Fibroblast of peridontal ligament (primary cell): ENCODE results near the gene OAF.
A peak's percentile ranks its signal among the peaks of the same experiment; 100 is the strongest.

Experiments used
- DNase-seq: peaks from one replicate; pipeline ENCODE4 v3.0.0-alpha.2; 2010; ENCODE audit errors: extremely low read depth

Gene OAF

DNA sequence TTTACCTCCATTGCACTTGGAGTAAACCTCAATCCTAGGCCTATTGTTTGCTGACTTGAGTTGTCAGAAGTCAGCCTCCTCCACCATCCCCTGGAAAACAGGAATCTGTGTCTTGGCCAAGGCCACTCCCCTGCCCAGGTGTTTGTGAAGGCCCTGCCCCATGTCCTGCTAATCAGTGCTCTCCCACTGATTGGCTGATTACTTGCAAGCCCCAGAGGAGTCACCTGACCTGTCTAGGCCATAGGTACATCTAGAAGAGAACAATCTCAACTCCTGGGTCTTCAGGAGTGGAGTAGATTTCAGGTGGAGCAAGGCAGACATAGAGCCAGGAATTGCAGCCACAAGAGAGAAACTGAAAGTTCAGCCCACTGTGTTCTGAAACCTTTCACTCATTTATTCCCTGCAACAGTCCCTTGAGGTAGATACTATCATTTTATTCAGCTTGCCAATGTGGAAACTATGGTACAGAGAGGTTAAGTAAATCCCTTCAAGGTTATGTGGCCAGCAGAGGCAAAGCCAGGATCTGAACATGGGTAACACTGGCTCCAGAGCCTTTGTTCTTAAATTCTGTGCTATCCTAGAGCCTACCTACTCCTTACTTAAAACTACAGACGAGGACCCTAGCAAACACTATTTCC, 10.4 kb downstream of the OAF start:
- DNase-seq, result no peak

DNA sequence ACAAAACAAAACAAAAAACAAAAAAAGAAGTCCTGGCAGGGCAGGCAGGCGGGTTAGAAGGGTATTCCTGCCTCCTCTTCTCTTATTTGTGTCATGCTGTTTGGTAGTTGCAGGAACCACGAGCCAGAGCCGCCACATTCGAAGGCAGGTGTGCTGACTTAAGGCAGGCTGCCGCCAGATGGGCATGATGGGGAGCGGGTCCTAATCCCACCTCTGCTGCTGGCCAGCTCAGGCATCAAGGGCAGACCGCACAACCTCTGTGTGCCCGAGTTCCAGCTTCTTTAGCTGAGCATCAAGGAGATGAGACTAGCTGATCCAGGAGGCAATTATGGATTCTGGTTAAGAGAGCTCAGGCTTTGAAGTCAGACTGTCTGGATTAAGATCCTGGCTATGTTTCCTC, 12.1 kb downstream of the OAF start:
- no peak for DNase-seq

DNA sequence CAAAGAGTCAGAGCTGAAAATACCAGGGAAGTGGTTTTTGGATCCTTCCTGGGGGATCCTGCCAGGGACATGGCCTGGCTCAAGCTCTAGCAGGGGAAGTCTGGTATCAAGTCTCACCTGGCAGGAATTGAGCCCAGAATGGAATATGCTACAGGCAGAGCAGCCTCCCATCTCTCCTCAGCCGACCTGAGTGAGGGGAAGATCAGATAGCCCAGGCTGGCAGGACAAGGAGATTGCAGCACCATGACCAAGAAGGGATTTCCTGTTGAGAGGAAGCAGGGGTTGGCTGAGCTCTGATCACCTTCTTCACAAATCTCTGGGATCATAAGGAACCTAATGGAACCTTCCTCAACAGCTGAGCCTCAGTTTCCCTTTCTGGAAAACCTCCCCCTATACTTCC, 13.0 kb downstream of the OAF start:
- no peak for DNase-seq

DNA sequence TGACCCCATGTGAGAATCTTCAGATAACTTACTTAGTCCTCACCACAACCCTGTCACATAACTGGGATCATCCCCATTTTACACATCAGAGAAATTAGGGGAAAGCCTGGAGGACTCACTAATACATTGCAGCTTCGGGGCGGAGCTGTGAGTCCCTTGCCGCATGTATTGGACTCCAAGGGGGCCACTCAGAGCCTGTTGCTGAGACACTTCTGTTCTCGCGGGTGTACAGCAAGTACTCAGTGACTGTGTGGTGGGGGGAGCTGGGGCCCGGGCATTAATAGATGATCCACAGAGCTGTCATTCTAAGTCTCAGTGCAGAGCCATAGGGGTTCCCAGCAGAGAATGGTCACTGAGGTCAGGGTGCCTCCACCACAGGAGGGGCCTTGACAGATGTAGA, 13.5 kb downstream of the OAF start:
- DNase-seq, result no peak

DNA sequence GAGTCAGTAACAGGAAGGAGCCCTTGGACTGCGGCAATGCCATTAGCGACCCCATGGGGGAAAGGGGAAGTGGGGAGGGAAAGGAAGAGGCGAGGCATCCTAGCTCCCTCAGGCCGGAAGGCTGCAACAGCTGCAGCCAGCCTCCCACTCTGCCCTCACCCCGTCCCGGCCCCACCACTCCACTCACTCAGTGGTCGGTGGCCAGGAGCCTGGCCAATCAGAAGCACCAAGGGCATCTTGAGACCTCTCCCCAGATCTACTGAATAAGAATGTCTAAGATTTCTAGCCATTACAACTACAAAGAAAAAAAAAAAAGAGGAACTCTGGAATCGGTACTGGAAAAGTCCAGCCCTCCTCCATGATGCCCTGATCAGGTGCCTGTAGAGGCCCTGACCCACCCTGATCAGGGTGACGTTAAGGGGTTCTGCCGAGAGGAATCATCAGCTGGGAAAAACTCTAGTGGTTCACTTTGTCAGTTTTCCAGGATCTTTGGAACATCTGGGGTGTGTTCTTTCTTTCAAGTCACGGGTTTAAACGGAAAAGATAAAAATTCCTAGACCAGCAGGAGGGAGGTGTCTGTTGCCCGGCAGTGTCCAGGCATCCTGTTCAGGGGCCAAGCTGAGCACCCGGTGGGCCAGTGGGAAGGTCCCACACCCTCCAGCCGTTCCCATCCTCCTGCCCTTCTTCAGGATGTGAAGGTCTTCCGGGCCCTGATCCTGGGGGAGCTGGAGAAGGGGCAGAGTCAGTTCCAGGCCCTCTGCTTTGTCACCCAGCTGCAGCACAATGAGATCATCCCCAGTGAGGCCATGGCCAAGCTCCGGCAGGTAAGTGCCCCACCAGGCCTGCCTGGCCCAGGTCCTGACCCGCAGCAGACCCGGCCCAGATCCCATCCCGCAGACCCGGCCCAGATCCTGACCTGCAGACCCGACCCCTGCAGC, 14.4 kb downstream of the OAF start:
- DNase-seq, result no peak

DNA sequence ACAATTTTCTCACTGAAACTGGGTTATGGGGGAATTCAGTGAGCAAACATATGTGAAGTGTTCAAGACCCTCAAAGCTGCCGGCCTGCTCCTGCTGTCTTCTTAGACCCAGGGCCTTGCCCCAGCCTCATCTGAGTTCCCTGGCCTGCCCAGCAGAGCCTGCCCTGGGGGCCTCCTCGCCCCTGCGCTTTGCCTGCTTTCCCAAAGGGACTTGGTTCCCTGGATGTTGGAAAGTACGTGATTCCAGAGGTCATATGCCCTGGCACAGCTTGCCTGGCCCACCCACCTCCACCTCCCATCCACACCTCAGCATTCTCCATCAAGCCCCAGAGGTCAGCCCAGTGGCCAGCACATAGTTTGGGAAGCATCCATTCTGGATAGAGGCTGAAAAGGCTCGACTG, 15.4 kb downstream of the OAF start:
- DNase-seq, result no peak

DNA sequence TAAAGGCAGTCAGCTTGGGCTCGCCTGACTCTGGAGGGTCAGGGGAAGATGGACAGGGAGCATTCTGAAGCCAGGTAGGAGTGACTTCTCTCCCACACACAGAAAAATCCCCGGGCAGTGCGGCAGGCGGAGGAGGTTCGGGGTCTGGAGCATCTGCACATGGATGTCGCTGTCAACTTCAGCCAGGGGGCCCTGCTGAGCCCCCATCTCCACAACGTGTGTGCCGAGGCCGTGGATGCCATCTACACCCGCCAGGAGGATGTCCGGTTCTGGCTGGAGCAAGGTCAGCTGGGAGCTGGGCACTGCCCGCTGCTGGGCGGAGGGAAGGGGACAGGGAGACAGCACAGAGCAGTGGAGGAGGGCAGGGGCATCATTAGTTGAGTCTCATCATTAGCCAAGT, 15.9 kb downstream of the OAF start:
- no peak for DNase-seq

DNA sequence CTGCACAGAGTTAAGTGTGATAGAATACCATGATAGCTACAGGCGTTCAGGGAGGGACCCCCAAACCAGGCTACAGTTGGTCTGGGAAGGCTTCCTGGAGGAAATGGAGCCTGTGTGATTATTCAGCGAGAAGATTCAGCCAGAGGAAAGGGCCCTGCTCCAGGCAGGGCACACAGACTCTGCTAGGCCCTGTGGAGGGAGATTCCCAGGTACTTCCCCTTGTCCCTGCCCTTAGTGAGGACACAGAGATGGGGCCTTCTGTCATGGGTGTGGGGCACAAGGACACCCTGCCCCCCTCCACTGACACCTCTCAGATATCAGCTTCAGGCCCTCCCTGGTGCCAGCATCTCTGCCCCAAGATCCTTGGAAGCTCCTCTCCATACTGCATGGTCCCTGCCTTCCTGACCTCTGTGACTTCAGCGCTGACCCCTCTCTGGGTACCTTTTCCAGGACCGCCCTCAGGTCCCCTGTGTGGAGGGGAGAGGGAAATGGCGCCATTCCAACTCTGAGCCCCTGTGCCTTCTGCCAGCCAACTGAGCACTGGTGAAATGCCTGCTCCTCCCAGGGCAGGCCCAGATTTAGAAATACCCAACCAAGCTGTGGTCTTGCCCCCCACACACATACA, 16.5 kb downstream of the OAF start:
- no peak for DNase-seq

DNA sequence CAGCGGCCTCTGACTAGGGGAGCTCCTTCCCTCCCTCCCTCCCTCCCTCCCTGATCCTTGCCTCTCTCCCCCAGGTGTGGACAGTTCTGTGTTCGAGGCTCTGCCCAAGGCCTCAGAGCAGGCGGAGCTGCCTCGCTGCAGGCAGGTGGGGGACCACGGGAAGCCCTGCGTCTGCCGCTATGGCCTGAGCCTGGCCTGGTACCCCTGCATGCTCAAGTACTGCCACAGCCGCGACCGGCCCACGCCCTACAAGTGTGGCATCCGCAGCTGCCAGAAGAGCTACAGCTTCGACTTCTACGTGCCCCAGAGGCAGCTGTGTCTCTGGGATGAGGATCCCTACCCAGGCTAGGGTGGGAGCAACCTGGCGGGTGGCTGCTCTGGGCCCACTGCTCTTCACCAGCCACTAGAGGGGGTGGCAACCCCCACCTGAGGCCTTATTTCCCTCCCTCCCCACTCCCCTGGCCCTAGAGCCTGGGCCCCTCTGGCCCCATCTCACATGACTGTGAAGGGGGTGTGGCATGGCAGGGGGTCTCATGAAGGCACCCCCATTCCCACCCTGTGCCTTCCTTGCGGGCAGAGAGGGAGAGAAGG, 18.1 kb downstream of the OAF start:
- no peak for DNase-seq

DNA sequence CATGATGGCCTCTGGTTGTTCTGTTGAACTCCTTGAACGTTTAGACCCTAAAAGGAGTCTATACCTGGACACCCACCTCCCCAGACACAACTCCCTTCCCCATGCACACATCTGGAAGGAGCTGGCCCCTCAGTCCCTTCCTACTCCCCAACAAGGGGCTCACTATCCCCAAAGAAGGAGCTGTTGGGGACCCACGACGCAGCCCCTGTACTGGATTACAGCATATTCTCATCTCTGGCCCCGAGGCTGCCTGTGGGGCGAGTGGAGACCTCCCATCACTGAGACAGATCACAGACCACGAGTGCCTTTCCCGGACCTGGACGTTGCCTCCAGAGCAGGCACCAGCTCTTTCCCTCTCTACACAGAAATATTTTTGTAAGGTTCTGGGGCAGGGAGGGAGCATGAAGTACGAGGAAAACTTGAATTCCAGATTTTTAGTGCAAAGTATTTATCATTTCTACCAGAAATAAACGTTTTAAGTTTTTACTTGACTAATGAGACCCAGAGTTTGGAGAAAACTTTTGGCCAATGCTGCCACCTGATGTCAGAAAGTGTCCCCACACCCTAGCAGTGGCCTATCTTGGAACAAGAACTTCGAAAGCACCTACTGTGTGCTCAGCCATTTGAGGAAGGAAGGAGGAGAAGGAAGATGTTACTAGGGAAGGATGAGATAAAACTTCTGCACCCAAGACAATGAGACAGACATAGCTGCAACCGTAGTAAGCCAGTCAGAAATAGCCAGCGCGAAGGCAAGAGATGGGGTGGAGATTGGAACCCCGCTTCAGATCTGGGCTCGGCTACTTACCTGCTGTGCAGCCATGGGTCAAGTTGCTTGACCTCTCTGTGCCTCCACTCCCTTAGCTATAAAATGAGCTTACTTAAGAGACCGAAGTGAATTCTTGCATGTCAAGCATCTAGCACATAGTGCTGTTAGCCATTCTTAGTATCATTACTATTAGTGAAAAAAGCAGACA, 18.9 kb downstream of the OAF start:
- peak; percentile 54 for DNase-seq

DNA sequence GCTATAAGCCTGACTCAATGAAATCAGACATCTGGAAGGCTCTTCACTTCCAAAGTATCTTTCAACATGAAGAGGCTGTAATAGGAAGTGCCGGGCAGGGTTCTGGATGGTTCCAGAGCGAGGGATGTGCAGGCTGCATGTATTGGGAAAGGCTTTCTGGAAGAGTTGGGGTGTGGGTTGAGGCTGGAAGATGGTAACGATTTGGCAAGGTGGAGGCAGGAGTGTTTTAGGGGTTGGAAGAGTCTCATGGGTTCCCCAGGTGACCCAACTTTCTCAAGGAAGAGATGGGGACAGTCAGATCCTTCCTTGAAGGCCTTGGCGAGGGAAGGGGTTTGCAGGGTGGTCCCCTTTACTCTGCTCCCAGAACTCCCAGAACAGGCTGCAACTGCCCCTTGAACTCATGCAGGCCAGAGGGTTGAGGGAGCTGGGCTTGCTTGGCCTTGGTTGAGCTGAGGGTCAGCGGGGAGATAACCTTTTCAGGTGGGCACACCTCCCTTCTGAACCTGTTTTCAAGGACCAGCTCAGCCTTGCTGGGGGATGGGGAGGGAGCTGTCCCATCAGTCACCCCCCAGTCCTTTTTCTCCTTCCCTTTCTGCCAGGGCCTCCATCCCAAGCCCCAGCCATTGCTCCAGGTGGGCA, 19.7 kb downstream of the OAF start:
- no peak for DNase-seq

DNA sequence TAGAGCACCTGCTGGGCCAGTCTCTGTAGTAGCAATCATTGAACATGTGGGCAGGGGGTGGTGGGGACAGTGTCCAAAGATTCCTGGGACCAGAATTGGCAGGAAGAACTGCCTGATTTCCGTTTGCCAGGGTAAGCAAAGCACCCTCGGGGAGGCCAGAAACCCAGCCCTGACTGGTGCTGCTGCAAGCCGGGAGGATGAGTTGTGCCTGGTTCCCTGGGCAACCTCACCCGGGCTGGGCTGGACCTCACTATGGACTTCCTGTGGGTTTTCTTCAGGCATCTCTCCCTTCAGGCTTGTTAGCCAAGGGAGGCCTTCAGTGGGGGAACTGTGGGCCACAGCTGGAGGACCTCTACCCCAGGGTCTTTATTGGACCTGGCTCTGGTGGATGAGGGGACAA, 21.1 kb downstream of the OAF start:
- no peak for DNase-seq

DNA sequence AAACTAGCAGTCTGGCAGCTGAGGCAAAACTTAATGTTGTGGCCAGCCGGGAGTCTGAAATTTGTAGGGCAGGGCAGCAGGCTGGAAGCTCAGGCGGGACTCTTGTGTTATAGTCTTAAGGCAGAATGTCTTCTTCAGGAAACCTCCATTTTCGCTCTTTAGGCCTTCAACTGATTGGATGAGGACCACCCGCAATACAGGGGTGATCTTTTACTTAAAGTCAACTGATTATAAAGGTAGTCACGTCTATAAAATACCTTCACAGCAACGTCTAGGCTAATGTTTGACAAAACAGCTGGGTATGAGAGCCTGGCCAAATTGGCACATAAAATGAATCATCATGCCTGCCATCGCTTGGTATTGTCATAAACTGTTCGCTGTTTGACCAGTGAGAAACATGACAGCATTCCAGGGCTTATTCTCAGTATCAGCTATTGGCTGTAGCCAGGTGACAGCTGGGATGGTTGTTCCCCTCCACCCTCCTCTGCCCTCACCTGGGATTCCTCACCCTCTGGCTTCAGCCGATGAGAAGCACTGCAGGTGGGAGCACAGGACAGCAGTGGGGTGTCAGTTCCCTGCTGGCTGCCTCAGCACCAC, 22.5 kb downstream of the OAF start:
- DNase-seq, result no peak

DNA sequence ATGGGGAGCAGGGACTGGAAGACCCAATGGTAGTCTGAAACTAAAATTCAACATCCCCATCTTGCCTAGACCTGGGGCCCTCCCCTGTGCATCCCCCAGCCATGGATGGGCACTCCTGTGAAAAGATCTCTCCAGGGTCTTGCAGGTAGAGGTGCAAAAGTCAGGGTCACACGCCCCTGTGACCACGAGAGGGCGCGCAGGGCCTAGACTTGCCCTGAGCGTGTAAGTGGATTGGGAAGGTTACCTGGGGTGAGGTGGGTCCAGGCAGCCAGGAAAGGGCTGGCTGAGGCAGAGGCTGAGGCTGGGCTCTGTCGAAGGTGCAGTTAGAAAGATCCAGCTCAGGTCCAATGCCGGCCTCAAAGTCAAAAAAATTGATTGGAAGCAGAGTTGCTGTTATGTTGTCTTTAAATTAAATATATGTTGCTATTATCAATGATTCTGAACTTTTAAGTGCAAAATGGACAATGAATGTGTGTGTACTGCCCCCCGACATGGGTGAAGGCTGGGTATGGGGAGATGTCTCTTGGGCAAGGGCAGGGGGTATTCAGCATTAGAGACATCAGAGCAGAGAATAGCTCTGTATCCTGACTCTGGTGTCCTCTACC, 24.3 kb downstream of the OAF start:
- peak; percentile 31 for DNase-seq

DNA sequence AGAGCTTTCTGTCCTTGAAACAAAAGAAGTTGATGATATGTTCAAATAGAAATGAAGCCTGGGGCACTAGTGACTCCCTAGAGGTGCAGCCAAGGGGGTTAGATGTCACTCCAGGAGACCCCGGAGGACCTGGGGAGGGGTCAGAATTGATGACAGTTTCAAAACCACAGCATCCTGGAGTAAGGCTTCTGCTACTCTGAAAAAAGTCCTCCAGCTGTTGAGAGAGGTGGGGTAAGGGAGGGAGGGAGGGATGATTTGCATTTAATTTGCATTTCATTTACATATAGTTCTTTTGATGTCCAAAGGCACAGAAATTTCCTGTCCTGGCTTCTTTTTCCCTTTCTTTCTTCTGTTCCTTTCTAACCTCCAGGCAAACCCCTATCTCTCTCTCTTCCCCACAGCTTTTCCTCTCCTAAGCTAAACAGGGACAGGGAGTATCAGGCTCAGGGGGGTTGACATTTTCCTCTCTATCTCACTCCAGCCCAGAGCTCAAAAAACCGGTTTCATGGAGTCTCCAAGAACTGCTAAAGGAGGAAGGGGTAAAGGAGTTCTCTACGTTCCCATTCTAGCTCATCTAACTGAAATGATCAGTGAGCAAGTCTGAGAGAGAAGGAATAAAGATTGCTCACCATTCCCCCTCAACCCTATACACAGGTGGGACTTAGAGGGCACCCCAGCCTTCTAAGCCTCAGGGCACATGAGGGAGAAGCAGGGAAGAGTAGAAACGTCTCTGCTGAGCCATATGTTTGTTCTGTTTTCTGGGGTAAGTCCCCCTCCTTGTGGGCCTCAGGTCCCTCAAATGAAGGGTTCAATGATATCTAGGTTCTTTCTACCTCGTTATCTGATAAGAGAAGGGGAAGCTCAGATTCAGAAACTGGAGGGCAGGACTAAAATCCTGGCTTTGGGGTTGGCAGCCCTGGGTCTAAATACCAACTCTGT, 25.6 kb downstream of the OAF start:
- no peak for DNase-seq

DNA sequence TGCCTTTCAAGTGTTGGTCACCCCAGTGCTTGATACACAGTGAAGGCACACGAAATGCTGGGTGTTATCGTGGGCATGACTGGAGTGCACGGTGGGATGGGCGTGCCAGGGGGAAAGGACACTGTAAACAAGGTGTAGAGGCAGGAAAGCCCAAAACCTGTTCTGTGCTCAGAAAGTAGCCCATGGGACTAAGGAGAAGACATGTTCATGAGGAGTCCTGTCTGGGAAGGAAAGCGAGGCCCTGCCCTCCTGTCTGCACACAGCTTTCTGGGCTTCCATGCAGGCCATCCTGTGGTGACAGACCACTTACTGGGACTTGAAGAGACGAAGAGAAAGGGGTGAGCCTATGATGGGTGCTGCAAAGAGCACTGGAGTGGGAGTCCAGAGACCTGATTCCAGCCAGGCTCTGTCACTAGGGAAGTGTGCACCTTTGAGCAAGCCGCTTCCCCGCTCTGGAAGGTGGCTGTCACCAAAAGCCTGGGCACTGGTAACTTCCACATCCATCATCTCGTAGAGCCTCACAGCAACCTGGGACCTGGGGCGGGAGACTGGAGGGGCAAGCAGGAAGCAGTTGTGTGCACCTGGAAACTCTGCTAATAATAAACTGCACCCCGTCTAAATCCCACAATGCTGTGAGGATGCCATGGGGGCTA, 28.3 kb downstream of the OAF start:
- no peak for DNase-seq

DNA sequence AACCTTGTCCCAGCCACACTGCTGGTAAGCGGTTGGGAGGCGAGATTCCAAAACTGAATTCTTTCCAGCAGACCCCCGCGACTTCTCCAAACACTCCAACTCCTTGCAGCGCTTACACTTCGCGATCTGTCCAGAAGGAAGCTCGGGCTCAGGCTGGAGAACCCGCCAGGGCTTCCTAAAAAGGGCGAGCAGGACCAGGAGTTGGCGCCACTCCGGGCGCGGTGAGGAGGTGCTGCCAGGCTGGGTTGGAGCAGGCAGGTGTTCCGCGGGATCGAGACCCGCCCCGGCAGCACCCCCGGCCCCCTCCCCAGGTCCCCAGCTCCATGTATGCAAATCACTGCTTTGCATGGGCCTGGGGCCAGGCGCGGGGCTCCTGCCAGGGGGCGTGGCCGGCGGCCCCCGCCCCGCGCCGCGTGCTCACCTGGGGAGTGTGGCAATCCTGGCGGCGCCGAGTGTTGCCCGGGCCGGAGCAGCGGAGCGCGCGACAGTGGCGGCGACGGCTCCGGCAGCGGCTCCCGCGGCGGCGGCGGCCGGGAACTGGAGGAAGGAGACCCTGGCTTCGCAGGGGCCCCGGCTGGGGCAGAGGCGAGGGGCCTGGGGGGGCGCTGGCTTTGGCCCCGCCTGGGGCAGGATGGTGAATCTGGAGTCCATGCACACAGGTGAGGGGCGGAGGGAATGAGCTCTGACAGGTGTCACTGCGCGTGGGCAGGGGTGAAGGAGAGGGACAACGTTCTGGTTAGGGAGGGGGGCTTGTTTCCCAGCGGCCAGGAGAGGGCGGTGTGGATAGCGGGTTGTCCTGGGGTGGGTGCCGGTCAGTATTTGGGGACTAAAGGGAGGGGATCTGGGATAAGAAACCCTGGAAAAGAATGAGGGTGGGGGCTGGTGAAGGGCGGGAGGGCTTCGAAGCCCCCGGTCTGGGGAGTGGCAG, 29.1 kb downstream of the OAF start, which contains the start of gene POU2F3:
TSS of gene POU2F3 (plus strand) at position 428 of the 928 bp plus-strand sequence. CDS start at position 632, 204 bp downstream.
- DNase-seq, result no peak
